Liver (tissue), 9 donors: Measurements from ENCODE around the gene POU2F3. TPM values are rescaled to one million over a fixed set of nuclear protein-coding genes. Genes with fewer than 3 reads are reported as not detected.

Experiments
- DNase-seq: peaks from one replicate; pipeline ENCODE4 v3.0.0-alpha.2; 2017; ENCODE audit warnings: low spot score
- H3K27ac ChIP-seq, 2 donors: one replicate each; pipeline ENCODE4 v1.7.0; 2013; ENCODE audit warnings: inconsistent platforms in 2 of 2, low read length in 2 of 2, control low read depth in 1 of 2, low read depth in 1 of 2, mild to moderate bottlenecking in 1 of 2
- H3K27me3 ChIP-seq, 4 donors: one replicate each; pipeline versions ENCODE4 v1.6.1 to v1.7.0; 2013; ENCODE audit warnings: low read length in 3 of 4, inconsistent platforms in 1 of 4, mild to moderate bottlenecking in 1 of 4, moderate library complexity in 1 of 4; ENCODE audit not compliant: control insufficient read depth in 4 of 4, insufficient read depth in 4 of 4
- H3K36me3 ChIP-seq, 4 donors: one replicate each; pipeline versions ENCODE4 v1.6.1 to v1.7.0; 2013; ENCODE audit warnings: low read length in 3 of 4, mild to moderate bottlenecking in 3 of 4, low read depth in 1 of 4, moderate library complexity in 1 of 4; ENCODE audit not compliant: control insufficient read depth in 4 of 4, insufficient read depth in 3 of 4
- H3K4me1 ChIP-seq, 4 donors: one replicate each; pipeline versions ENCODE4 v1.6.1 to v1.7.0; 2013; ENCODE audit warnings: low read length in 3 of 4, mild to moderate bottlenecking in 3 of 4, moderate library complexity in 1 of 4; ENCODE audit not compliant: control insufficient read depth in 4 of 4, insufficient read depth in 4 of 4
- H3K4me3 ChIP-seq, 3 donors: one replicate each; pipeline versions ENCODE4 v1.6.1 to v1.7.0; 2013; ENCODE audit warnings: low read length in 3 of 3, control low read depth in 1 of 3, low read depth in 1 of 3, mild to moderate bottlenecking in 1 of 3
- H3K9ac ChIP-seq, 2 donors: one replicate each; pipeline ENCODE4 v1.7.0; 2013; ENCODE audit warnings: low read length in 2 of 2, mild to moderate bottlenecking in 2 of 2, moderate library complexity in 2 of 2, control low read depth in 1 of 2, low read depth in 1 of 2
- H3K9me3 ChIP-seq, 4 donors: one replicate each; pipeline versions ENCODE4 v1.6.1 to v1.7.0; 2013; ENCODE audit warnings: low read length in 3 of 4; ENCODE audit not compliant: control insufficient read depth in 4 of 4
- EGR1 ChIP-seq, 2 donors: IDR thresholded peaks; 2 replicates each; pipeline ENCODE4 v1.6.1; 2016 to 2018; ENCODE audit warnings: antibody characterized with exemption in 2 of 2, low read depth in 2 of 2
- FOXA1 ChIP-seq: IDR thresholded peaks from 2 replicates; pipeline ENCODE4 v1.6.1; 2016; ENCODE audit warnings: antibody characterized with exemption
- FOXA2 ChIP-seq: IDR thresholded peaks from 2 replicates; pipeline ENCODE4 v1.6.1; 2016; ENCODE audit warnings: antibody characterized with exemption
- GABPA ChIP-seq, 2 donors: IDR thresholded peaks in 1 of 2; conservative IDR thresholded peaks in 1 of 2; 2 replicates each; pipeline ENCODE4 v1.6.1; 2016; ENCODE audit warnings: antibody characterized with exemption in 2 of 2, mild to moderate bottlenecking in 1 of 2, moderate library complexity in 1 of 2
- HNF4A ChIP-seq, 2 donors: conservative IDR thresholded peaks; 2 replicates each; pipeline ENCODE4 v1.6.1; 2016; ENCODE audit warnings: antibody characterized with exemption in 2 of 2, mild to moderate bottlenecking in 2 of 2
- HNF4G ChIP-seq: IDR thresholded peaks from 2 replicates; pipeline ENCODE4 v1.6.1; 2016; ENCODE audit warnings: antibody characterized with exemption
- JUND ChIP-seq, 2 donors: IDR thresholded peaks; 2 replicates each; pipeline ENCODE4 v1.6.1; 2016; ENCODE audit warnings: antibody characterized with exemption in 2 of 2
- NR2F2 ChIP-seq: IDR thresholded peaks from 2 replicates; pipeline ENCODE4 v1.6.1; 2016; ENCODE audit warnings: antibody characterized with exemption
- RAD21 ChIP-seq, 2 donors: IDR thresholded peaks; 2 replicates each; pipeline ENCODE4 v1.6.1; 2016; ENCODE audit warnings: antibody characterized with exemption in 2 of 2, mild to moderate bottlenecking in 2 of 2
- RXRA ChIP-seq, 2 donors: IDR thresholded peaks; 2 replicates each; pipeline ENCODE4 v1.6.1; 2017 to 2018; ENCODE audit warnings: antibody characterized with exemption in 2 of 2, mild to moderate bottlenecking in 1 of 2
- SP1 ChIP-seq: IDR thresholded peaks from 2 replicates; pipeline ENCODE4 v1.6.1; 2018; ENCODE audit warnings: antibody characterized with exemption, mild to moderate bottlenecking
- TAF1 ChIP-seq: conservative IDR thresholded peaks from 2 replicates; pipeline ENCODE4 v1.6.1; 2016; ENCODE audit warnings: antibody characterized with exemption, mild to moderate bottlenecking
- YY1 ChIP-seq: IDR thresholded peaks from 2 replicates; pipeline ENCODE4 v1.6.1; 2016; ENCODE audit warnings: antibody characterized with exemption, mild to moderate bottlenecking
- WGBS: extraction: QIAGEN DNeasy Blood & Tissue Kit; methylation state at CpG from one replicate; pipeline ENCODE4 v1.1.7; 2013; 5-methylcytosine and 5-hydroxymethylcytosine counted together
- polyA plus RNA-seq, 2 donors: library from polyadenylated mRNA; stranded (reverse) in 1 of 2; unstranded in 1 of 2; fragments of 200-250 nt in 1 of 2; fragments of >200 nt in 1 of 2; fragmentation: Nextera tagmentation in 1 of 2; extraction: Ambion mirVana in 1 of 2; gene quantifications; one replicate each; pipeline versions ENCODE4 v1.2.1 to v1.2.3, GENCODE V29; 2013 to 2015
- total RNA-seq, 2 donors: library from RNA; depleted of rRNA; stranded (reverse); fragments of >200 nt; gene quantifications; one replicate each; pipeline ENCODE4 v1.2.3, GENCODE V29; 2014
- TF ChIP-seq, protein P1 (sequence below): IDR thresholded peaks from 2 replicates; pipeline ENCODE4 v1.6.1; 2016; ENCODE audit warnings: antibody characterized with exemption
- TF ChIP-seq, protein P2 (sequence below): IDR thresholded peaks from 2 replicates; pipeline ENCODE4 v1.6.1; 2016; ENCODE audit warnings: antibody characterized with exemption
- TF ChIP-seq, protein P3 (sequence below): IDR thresholded peaks from 2 replicates; pipeline ENCODE4 v1.6.1; 2016; ENCODE audit warnings: antibody characterized with exemption, mild to moderate bottlenecking
- TF ChIP-seq, protein P4 (sequence below): IDR thresholded peaks from 2 replicates; pipeline ENCODE4 v1.6.1; 2016; ENCODE audit warnings: antibody characterized with exemption
- TF ChIP-seq, protein P5 (sequence below): fragments of 150-350 bp; IDR thresholded peaks from 2 replicates; pipeline ENCODE4 v1.5.1; 2017; ENCODE audit warnings: improper control_type of control experiment, low read depth, low read length; ENCODE audit not compliant: missing input control
- donor health status: healthy.
- donor health status: healthy.
- donor health status: healthy.
- donor health status: healthy.
- donor health status: healthy.

The POU2F3 gene
- total and polyA plus RNA-seq, 4 donors: not detected

DNA sequence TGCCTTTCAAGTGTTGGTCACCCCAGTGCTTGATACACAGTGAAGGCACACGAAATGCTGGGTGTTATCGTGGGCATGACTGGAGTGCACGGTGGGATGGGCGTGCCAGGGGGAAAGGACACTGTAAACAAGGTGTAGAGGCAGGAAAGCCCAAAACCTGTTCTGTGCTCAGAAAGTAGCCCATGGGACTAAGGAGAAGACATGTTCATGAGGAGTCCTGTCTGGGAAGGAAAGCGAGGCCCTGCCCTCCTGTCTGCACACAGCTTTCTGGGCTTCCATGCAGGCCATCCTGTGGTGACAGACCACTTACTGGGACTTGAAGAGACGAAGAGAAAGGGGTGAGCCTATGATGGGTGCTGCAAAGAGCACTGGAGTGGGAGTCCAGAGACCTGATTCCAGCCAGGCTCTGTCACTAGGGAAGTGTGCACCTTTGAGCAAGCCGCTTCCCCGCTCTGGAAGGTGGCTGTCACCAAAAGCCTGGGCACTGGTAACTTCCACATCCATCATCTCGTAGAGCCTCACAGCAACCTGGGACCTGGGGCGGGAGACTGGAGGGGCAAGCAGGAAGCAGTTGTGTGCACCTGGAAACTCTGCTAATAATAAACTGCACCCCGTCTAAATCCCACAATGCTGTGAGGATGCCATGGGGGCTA, 846 bp upstream of the POU2F3 start:
- Histone ChIP-seq H3K27ac (no peak overlapping the region), H3K36me3 (no peaks in the 10 kb centered on the region), H3K9me3 (no peaks in the 10 kb centered on the region), H3K4me1 (peaks cover 0 to 10% (median 3%) of the 10 kb centered on the region in 4 donors), H3K27me3 (no peaks in the 10 kb centered on the region), H3K4me3 (no peak overlapping the region), H3K9ac (no peak overlapping the region)
- 86% methylated on average over 11 of the region's 11 CpGs for WGBS
- no peak for TF ChIP-seq NR2F2
- no peak for TF ChIP-seq YY1
- TF ChIP-seq, protein P1, sequence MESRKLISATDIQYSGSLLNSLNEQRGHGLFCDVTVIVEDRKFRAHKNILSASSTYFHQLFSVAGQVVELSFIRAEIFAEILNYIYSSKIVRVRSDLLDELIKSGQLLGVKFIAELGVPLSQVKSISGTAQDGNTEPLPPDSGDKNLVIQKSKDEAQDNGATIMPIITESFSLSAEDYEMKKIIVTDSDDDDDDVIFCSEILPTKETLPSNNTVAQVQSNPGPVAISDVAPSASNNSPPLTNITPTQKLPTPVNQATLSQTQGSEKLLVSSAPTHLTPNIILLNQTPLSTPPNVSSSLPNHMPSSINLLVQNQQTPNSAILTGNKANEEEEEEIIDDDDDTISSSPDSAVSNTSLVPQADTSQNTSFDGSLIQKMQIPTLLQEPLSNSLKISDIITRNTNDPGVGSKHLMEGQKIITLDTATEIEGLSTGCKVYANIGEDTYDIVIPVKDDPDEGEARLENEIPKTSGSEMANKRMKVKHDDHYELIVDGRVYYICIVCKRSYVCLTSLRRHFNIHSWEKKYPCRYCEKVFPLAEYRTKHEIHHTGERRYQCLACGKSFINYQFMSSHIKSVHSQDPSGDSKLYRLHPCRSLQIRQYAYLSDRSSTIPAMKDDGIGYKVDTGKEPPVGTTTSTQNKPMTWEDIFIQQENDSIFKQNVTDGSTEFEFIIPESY: no peak
- TF ChIP-seq EGR1 (IDR thresholded peaks at IDR 0.05; ENCODE audit: low read depth in 2 of 2): no peak
- TF ChIP-seq, protein P2, sequence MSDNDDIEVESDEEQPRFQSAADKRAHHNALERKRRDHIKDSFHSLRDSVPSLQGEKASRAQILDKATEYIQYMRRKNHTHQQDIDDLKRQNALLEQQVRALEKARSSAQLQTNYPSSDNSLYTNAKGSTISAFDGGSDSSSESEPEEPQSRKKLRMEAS: no peak
- no peak for TF ChIP-seq RXRA (IDR thresholded peaks at IDR 0.05)
- TF ChIP-seq SP1: no peak
- TF ChIP-seq HNF4A (conservative IDR thresholded peaks at IDR 0.05): no peak
- TF ChIP-seq, protein P3, sequence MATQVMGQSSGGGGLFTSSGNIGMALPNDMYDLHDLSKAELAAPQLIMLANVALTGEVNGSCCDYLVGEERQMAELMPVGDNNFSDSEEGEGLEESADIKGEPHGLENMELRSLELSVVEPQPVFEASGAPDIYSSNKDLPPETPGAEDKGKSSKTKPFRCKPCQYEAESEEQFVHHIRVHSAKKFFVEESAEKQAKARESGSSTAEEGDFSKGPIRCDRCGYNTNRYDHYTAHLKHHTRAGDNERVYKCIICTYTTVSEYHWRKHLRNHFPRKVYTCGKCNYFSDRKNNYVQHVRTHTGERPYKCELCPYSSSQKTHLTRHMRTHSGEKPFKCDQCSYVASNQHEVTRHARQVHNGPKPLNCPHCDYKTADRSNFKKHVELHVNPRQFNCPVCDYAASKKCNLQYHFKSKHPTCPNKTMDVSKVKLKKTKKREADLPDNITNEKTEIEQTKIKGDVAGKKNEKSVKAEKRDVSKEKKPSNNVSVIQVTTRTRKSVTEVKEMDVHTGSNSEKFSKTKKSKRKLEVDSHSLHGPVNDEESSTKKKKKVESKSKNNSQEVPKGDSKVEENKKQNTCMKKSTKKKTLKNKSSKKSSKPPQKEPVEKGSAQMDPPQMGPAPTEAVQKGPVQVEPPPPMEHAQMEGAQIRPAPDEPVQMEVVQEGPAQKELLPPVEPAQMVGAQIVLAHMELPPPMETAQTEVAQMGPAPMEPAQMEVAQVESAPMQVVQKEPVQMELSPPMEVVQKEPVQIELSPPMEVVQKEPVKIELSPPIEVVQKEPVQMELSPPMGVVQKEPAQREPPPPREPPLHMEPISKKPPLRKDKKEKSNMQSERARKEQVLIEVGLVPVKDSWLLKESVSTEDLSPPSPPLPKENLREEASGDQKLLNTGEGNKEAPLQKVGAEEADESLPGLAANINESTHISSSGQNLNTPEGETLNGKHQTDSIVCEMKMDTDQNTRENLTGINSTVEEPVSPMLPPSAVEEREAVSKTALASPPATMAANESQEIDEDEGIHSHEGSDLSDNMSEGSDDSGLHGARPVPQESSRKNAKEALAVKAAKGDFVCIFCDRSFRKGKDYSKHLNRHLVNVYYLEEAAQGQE: no peak
- TF ChIP-seq TAF1: no peak
- TF ChIP-seq FOXA1: no peak
- no peak for DNase-seq

DNA sequence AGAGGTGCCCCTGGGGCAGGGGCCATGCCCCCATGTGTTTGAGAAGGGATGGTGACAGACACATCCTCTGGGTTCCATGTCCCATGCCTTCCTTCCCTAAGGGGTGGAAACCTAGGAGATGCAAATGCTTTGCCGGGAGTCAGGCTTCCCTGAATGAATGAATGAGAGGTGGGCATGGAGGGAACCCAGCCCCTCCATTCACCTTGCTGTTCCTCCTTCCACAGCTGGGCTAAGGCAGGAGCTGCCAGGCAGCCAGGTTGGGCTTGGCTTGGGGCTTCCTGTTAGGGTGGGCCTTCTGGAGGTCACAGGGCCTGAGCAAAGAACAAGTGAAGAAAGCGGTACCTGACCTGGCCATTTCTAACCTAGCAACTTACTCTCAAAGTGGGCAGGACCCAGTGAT, 926 bp downstream of the POU2F3 start:
- H3K4me3 ChIP-seq: no peak overlapping the region
- H3K4me1 ChIP-seq: peaks cover 0 to 7% (median 3%) of the 10 kb centered on the region in 4 donors
- 92% methylated on average over 2 of the region's 2 CpGs for WGBS
- no peak overlapping the region for H3K27ac ChIP-seq
- H3K9ac ChIP-seq: no peak overlapping the region
- TF ChIP-seq FOXA2 (no peak), RAD21 (IDR thresholded peaks at IDR 0.05) (no peak), RXRA (IDR thresholded peaks at IDR 0.05) (no peak), EGR1 (IDR thresholded peaks at IDR 0.05; ENCODE audit: low read depth in 2 of 2) (no peak), FOXA1 (no peak), JUND (IDR thresholded peaks at IDR 0.05) (no peak), HNF4A (conservative IDR thresholded peaks at IDR 0.05) (no peak), GABPA (IDR thresholded peaks at IDR 0.05 in 1 of 2, conservative IDR thresholded peaks at IDR 0.05 in 1 of 2) (no peak), TAF1 (no peak), SP1 (no peak), HNF4G (no peak), NR2F2 (no peak)
- TF ChIP-seq, protein P4, sequence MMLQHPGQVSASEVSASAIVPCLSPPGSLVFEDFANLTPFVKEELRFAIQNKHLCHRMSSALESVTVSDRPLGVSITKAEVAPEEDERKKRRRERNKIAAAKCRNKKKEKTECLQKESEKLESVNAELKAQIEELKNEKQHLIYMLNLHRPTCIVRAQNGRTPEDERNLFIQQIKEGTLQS: no peak
- TF ChIP-seq, protein P5, sequence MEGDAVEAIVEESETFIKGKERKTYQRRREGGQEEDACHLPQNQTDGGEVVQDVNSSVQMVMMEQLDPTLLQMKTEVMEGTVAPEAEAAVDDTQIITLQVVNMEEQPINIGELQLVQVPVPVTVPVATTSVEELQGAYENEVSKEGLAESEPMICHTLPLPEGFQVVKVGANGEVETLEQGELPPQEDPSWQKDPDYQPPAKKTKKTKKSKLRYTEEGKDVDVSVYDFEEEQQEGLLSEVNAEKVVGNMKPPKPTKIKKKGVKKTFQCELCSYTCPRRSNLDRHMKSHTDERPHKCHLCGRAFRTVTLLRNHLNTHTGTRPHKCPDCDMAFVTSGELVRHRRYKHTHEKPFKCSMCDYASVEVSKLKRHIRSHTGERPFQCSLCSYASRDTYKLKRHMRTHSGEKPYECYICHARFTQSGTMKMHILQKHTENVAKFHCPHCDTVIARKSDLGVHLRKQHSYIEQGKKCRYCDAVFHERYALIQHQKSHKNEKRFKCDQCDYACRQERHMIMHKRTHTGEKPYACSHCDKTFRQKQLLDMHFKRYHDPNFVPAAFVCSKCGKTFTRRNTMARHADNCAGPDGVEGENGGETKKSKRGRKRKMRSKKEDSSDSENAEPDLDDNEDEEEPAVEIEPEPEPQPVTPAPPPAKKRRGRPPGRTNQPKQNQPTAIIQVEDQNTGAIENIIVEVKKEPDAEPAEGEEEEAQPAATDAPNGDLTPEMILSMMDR: no peak
- DNase-seq: no peak
- H3K27me3 ChIP-seq: peaks cover 0 to 2% (median 0%) of the 10 kb centered on the region in 4 donors
- H3K36me3 ChIP-seq: no peaks in the 10 kb centered on the region
- H3K9me3 ChIP-seq: no peaks in the 10 kb centered on the region
